H9 (cell line): Measurements from ENCODE around the gene CMYA5. TPM values are rescaled to one million over a fixed set of nuclear protein-coding genes. Genes with fewer than 3 reads are reported as not detected.

Source experiments
- DNase-seq: peaks from one replicate; pipeline ENCODE4 v3.0.0-alpha.2; 2017
- H2AFZ ChIP-seq: one replicate; pipeline ENCODE4 v1.6.1; 2013; ENCODE audit warnings: mild to moderate bottlenecking, low read length, control low read depth, moderate library complexity
- H2AK5ac ChIP-seq: 2 replicates; pipeline ENCODE4 v1.6.1; 2013; ENCODE audit warnings: low read length, control low read depth, mixed read lengths; ENCODE audit not compliant: insufficient read length
- H2BK120ac ChIP-seq: one replicate; pipeline ENCODE4 v1.6.1; 2013; ENCODE audit warnings: low read depth, mild to moderate bottlenecking, low read length, control low read depth, inconsistent platforms; ENCODE audit not compliant: poor library complexity, severe bottlenecking
- H2BK12ac ChIP-seq: 2 replicates; pipeline ENCODE4 v1.6.1; 2013; ENCODE audit warnings: low read length, control low read depth, mixed read lengths, low read depth; ENCODE audit not compliant: insufficient read length
- H2BK15ac ChIP-seq: 2 replicates; pipeline ENCODE4 v1.6.1; 2013; ENCODE audit warnings: low read depth, low read length, control low read depth
- H2BK20ac ChIP-seq: one replicate; pipeline ENCODE4 v1.6.1; 2013; ENCODE audit warnings: low read depth, mild to moderate bottlenecking, low read length, control low read depth, inconsistent platforms; ENCODE audit not compliant: poor library complexity, severe bottlenecking
- H2BK5ac ChIP-seq: 2 replicates; pipeline ENCODE4 v1.6.1; 2013; ENCODE audit warnings: low read length, control low read depth, mixed read lengths; ENCODE audit not compliant: insufficient read length
- H3K14ac ChIP-seq: 2 replicates; pipeline ENCODE4 v1.6.1; 2013; ENCODE audit warnings: low read length, control low read depth; ENCODE audit not compliant: insufficient read depth
- H3K18ac ChIP-seq: 2 replicates; pipeline ENCODE4 v1.6.1; 2013; ENCODE audit warnings: low read depth, mild to moderate bottlenecking, mixed read lengths, low read length, control low read depth; ENCODE audit not compliant: insufficient read length
- H3K23ac ChIP-seq: 2 replicates; pipeline ENCODE4 v1.6.1; 2013; ENCODE audit warnings: low read length, control low read depth, mixed read lengths, low read depth; ENCODE audit not compliant: insufficient read length
- H3K23me2 ChIP-seq: 2 replicates; pipeline ENCODE4 v1.6.1; 2013; ENCODE audit warnings: low read depth, mild to moderate bottlenecking, mixed read lengths, low read length, control low read depth; ENCODE audit not compliant: insufficient read length, poor library complexity, severe bottlenecking
- H3K27ac ChIP-seq: 2 replicates; pipeline ENCODE4 v1.5.1; 2013; ENCODE audit warnings: low read length, control low read depth, mixed read lengths, low read depth; ENCODE audit not compliant: insufficient read length
- H3K27me3 ChIP-seq: 2 replicates; pipeline ENCODE4 v1.6.1; 2013; ENCODE audit warnings: low read length, control low read depth, inconsistent platforms; ENCODE audit not compliant: insufficient read depth
- H3K4ac ChIP-seq: 2 replicates; pipeline ENCODE4 v1.6.1; 2013; ENCODE audit warnings: low read depth, mild to moderate bottlenecking, control low read depth, inconsistent platforms, low read length, moderate library complexity
- H3K4me1 ChIP-seq: 2 replicates; pipeline ENCODE4 v1.6.1; 2013; ENCODE audit warnings: low read length, control low read depth, inconsistent platforms; ENCODE audit not compliant: insufficient read depth
- H3K4me2 ChIP-seq: 2 replicates; pipeline ENCODE4 v1.6.1; 2013; ENCODE audit warnings: low read length, control low read depth, mixed read lengths; ENCODE audit not compliant: insufficient read length, insufficient read depth
- H3K56ac ChIP-seq: 2 replicates; pipeline ENCODE4 v1.6.1; 2013; ENCODE audit warnings: low read depth, mild to moderate bottlenecking, mixed read lengths, low read length, control low read depth; ENCODE audit not compliant: insufficient read length
- H3K79me1 ChIP-seq: 2 replicates; pipeline ENCODE4 v1.6.1; 2013; ENCODE audit warnings: low read depth, mild to moderate bottlenecking, moderate library complexity, low read length, control low read depth, inconsistent platforms; ENCODE audit not compliant: insufficient read depth, poor library complexity, severe bottlenecking
- H3K79me2 ChIP-seq: 2 replicates; pipeline ENCODE4 v1.6.1; 2013; ENCODE audit warnings: low read length, control low read depth, inconsistent platforms; ENCODE audit not compliant: insufficient read depth
- H3K9ac ChIP-seq: 2 replicates; pipeline ENCODE4 v1.6.1; 2013; ENCODE audit warnings: low read length, control low read depth, mixed read lengths; ENCODE audit not compliant: insufficient read length; ENCODE audit errors: extremely low read depth
- H3K9me3 ChIP-seq: one replicate; pipeline ENCODE4 v1.6.1; 2013; ENCODE audit warnings: low read depth, low read length, inconsistent platforms; ENCODE audit not compliant: control insufficient read depth
- H3T11ph ChIP-seq: one replicate; pipeline ENCODE4 v1.6.1; 2013; ENCODE audit warnings: mild to moderate bottlenecking, low read length, control low read depth, inconsistent platforms
- H4K20me1 ChIP-seq: one replicate; pipeline ENCODE4 v1.6.1; 2013; ENCODE audit not compliant: control insufficient read depth, insufficient read length, insufficient read depth
- H4K5ac ChIP-seq: 2 replicates; pipeline ENCODE4 v1.6.1; 2013; ENCODE audit warnings: low read depth, mild to moderate bottlenecking, mixed read lengths, low read length, control low read depth; ENCODE audit not compliant: insufficient read length
- H4K8ac ChIP-seq: replicated peaks from 2 replicates; pipeline ENCODE4 v1.6.1; 2013; ENCODE audit warnings: low read length, control low read depth, mixed read lengths, low read depth; ENCODE audit not compliant: insufficient read length
- H4K91ac ChIP-seq: 2 replicates; pipeline ENCODE4 v1.6.1; 2013; ENCODE audit warnings: low read depth, mild to moderate bottlenecking, moderate library complexity, mixed read lengths, low read length, control low read depth; ENCODE audit not compliant: insufficient read length
- H3K27ac Mint-ChIP-seq, 3 experiments: 2 replicates in 2 of 3; 3 replicates in 1 of 3; pipeline ENCODE4 v1.8.0; 2020 to 2021; ENCODE audit warnings: mixed read lengths in 3 of 3, mild to moderate bottlenecking in 1 of 3, moderate library complexity in 1 of 3
- H3K27me3 Mint-ChIP-seq: 2 replicates; pipeline ENCODE4 v1.8.0; 2021; ENCODE audit warnings: low read depth, mild to moderate bottlenecking, moderate library complexity, mixed read lengths
- H3K36me3 Mint-ChIP-seq, 3 experiments: 2 replicates in 2 of 3; 3 replicates in 1 of 3; pipeline ENCODE4 v1.8.0; 2020 to 2021; ENCODE audit warnings: low read depth in 3 of 3, mixed read lengths in 3 of 3; ENCODE audit not compliant: insufficient read depth in 1 of 3
- H3K4me1 Mint-ChIP-seq, 2 experiments: 2 replicates each; pipeline ENCODE4 v1.8.0; 2020; ENCODE audit warnings: mixed read lengths in 2 of 2
- H3K4me3 Mint-ChIP-seq, 2 experiments: 2 replicates in 1 of 2; 3 replicates in 1 of 2; pipeline ENCODE4 v1.8.0; 2020 to 2021; ENCODE audit warnings: mild to moderate bottlenecking in 2 of 2, mixed read lengths in 2 of 2, moderate library complexity in 1 of 2
- H3K9me3 Mint-ChIP-seq, 2 experiments: 2 replicates in 1 of 2; 3 replicates in 1 of 2; pipeline ENCODE4 v1.8.0; 2020; ENCODE audit warnings: mild to moderate bottlenecking in 2 of 2, mixed read lengths in 2 of 2, moderate library complexity in 1 of 2
- CTCF ChIP-seq: fragments of 200-600 bp; sonication (generic); conservative IDR thresholded peaks from 3 replicates; pipeline ENCODE4 v1.8.0; 2021; ENCODE audit warnings: antibody characterized with exemption, mild to moderate bottlenecking
- WGBS: extraction: QIAGEN DNeasy Blood & Tissue Kit; methylation state at CpG from one replicate; pipeline ENCODE4 v1.1.7; 2013; ENCODE audit warnings: missing lambda C conversion rate, low lambda C conversion rate, mixed read lengths; ENCODE audit not compliant: insufficient read length; ENCODE audit errors: extremely low coverage; 5-methylcytosine and 5-hydroxymethylcytosine counted together
- total RNA-seq: library from RNA; stranded (reverse); gene quantifications from 2 replicates; pipeline ENCODE4 v1.2.1, GENCODE V29; 2021

The CMYA5 gene
- total RNA-seq, 1 experiment from 2014 or later, result 1.8 TPM

GRCh38 chr5:79837761-79838551 is 148.3 kb downstream of the CMYA5 start:
- H3K4me3 Mint-ChIP-seq, result no peak overlapping the region
- no peaks in the 10 kb centered on the region for H3K79me1 ChIP-seq
- H2BK20ac ChIP-seq, result no peak overlapping the region
- no peak overlapping the region for H2BK120ac ChIP-seq
- no peaks in the 10 kb centered on the region for H3K36me3 Mint-ChIP-seq
- no peak overlapping the region for H3K27ac ChIP-seq
- H2BK15ac ChIP-seq, result no peak overlapping the region
- no peak overlapping the region for H4K91ac ChIP-seq
- H2BK5ac ChIP-seq, result no peak overlapping the region
- H3K27me3 ChIP-seq, result no peaks in the 10 kb centered on the region
- H3K27me3 Mint-ChIP-seq, result peaks cover 4% of the 10 kb centered on the region; the same call in 1 of the 2 replicates
- H3K79me2 ChIP-seq, result no peaks in the 10 kb centered on the region
- no peak overlapping the region for H3T11ph ChIP-seq
- H3K18ac ChIP-seq, result no peak overlapping the region
- H3K23me2 ChIP-seq, result no peaks in the 10 kb centered on the region
- no peak overlapping the region for H3K56ac ChIP-seq
- no peak for DNase-seq
- H3K9ac ChIP-seq, result no peak overlapping the region
- H3K9me3 ChIP-seq, result no peaks in the 10 kb centered on the region
- H3K23ac ChIP-seq, result no peak overlapping the region
- no peak for TF ChIP-seq CTCF
- H4K20me1 ChIP-seq, result no peaks in the 10 kb centered on the region
- no peak overlapping the region for H2AK5ac ChIP-seq
- H3K4me1 ChIP-seq, result no peaks in the 10 kb centered on the region
- H4K8ac ChIP-seq, result no peak overlapping the region
- WGBS, result no CpG with 5 or more reads among the region's 6 CpGs
- no peak overlapping the region for H3K14ac ChIP-seq
- no peak overlapping the region for H3K4ac ChIP-seq
- no peak overlapping the region for H2BK12ac ChIP-seq
- H3K4me1 Mint-ChIP-seq, result peaks cover 10% of the 10 kb centered on the region in 2 experiments
- H3K9me3 Mint-ChIP-seq, result no peaks in the 10 kb centered on the region
- H3K27ac Mint-ChIP-seq, result no peak overlapping the region; a peak in 1 of 7 replicates
- no peak overlapping the region for H2AFZ ChIP-seq
- H4K5ac ChIP-seq, result no peak overlapping the region
- H3K4me2 ChIP-seq, result no peak overlapping the region
